ENCODE data around the gene ACOT8. TPM values are rescaled to one million over a fixed set of nuclear protein-coding genes. Genes with fewer than 3 reads are reported as not detected.
A peak's percentile ranks its signal among the peaks of the same experiment; 100 is the strongest.

ACOT8 gene
- total RNA-seq (2012; rRNA removed): 27.8 and 29.8 TPM in 2 replicates
- 47.5 and 54.3 TPM in 2 replicates for polyA plus RNA-seq (2012; rRNA removed)
- 52.2 and 67.2 TPM in 2 replicates for polyA plus RNA-seq (2012; cell fraction: cytosol; rRNA removed)
- polyA plus RNA-seq (2012; cell fraction: nucleus; rRNA removed; ENCODE audit: low replicate concordance): 51.7 and 74.1 TPM in 2 replicates
- percentile 59 among the genes with signal in this experiment for Bru-seq, nascent RNA
- percentile 64 among the genes with signal in this experiment for BruChase-seq, experiment 1, labeled RNA remaining after a 6-hour chase
- percentile 52 among the genes with signal in this experiment for BruChase-seq, experiment 2, labeled RNA remaining after a 2-hour chase
- long read RNA-seq, transcript ACOT8-201 (6 exons, 1,168 nt): major isoform, 20 of 28 reads
- long read RNA-seq, partial matches to known transcripts: 3 of 28 reads
- long read RNA-seq, other reads (novel, unspliced or antisense): 3 of 28 reads

- H2AK5ac ChIP-seq (ENCODE audit: low read depth, low read length): peak within 1 kb of the TSS; percentile 74
- peak within 1 kb of the TSS; percentile 78 for H3K27ac ChIP-seq (ENCODE audit: insufficient read depth, low read length)
- peak within 1 kb of the TSS; percentile 92 for H2AK9ac ChIP-seq (replicated peaks; ENCODE audit: low read depth, low read length, poor library complexity)
- CTCF ChIA-PET: no interaction called here
- H4K20me1 ChIP-seq (ENCODE audit: insufficient read depth, low read length): no peaks in the 10 kb centered on the region
- peak within 1 kb of the TSS; percentile 77 for H3K4me3 ChIP-seq (ENCODE audit: insufficient read depth, low read depth, low read length)
- 2% methylated on average over 16 of the region's 36 CpGs; no CpG with 5 or more reads in 1 of the 2 experiments for WGBS, 2 experiments (ENCODE audit: extremely low coverage in 2 of 2, insufficient read length in 1 of 2)
- H4K91ac ChIP-seq (ENCODE audit: insufficient read depth, low read depth, low read length): peak within 1 kb of the TSS; percentile 78
- DNase-seq: peak; percentile 100
- H3K27me3 ChIP-seq (ENCODE audit: control insufficient read depth, insufficient read depth, low read length): no peaks in the 10 kb centered on the region
- H2BK5ac ChIP-seq (ENCODE audit: low read depth, low read length, poor library complexity, severe bottlenecking): peak within 1 kb of the TSS; percentile 72
- intact Hi-C loops (cut with micrococcal nuclease) (loop anchor here (2.0 kb wide), 1 partner anchor 78 kb away; the partner anchor contains the start of gene PCIF1), dilution Hi-C loops (cut with HindIII; ENCODE audit: low sequenced_read_pairs, unreplicated experiment) (no loop called here), in situ Hi-C loops (cut with MboI; ENCODE audit: low sequenced_read_pairs) (no loop called here)
- H4K5ac ChIP-seq (ENCODE audit: low read depth, low read length): peak within 1 kb of the TSS; percentile 91
- H2BK120ac ChIP-seq (ENCODE audit: low read depth, low read length): peak within 1 kb of the TSS; percentile 30; the same call in 1 of the 2 replicates
- H3K36me3 ChIP-seq (ENCODE audit: control insufficient read depth, insufficient read depth, low read length): peaks cover 6% of the 10 kb centered on the region; the same call in 1 of the 2 replicates
- POLR2A ChIA-PET (ENCODE audit: unreplicated experiment): interaction anchor here (0.9 kb wide), 1 partner anchor 23 kb away, joined by 3 read pairs; no protein-coding TSS in a partner anchor
- H3K79me1 ChIP-seq (ENCODE audit: low read depth in 1 of 2, low read length in 2 of 2): peaks cover 25 to 63% of the 10 kb centered on the region in 2 experiments
- H3K56ac ChIP-seq (ENCODE audit: extremely low read depth, insufficient read depth, low read length): peak within 1 kb of the TSS; percentile 25; the same call in 1 of the 2 replicates
- peak within 1 kb of the TSS; percentile 82 to 95 for H4K8ac ChIP-seq (ENCODE audit: low read depth in 2 of 2, low read length in 2 of 2)
- H3K23ac ChIP-seq (ENCODE audit: low read depth, low read length): peak within 1 kb of the TSS; percentile 81
- H3K4ac ChIP-seq (ENCODE audit: low read depth, low read length): peak within 1 kb of the TSS; percentile 94
- peak; percentile 99 for ATAC-seq (ENCODE audit: low read depth)
- H3K4me2 ChIP-seq (ENCODE audit: low read depth, low read length): peak within 1 kb of the TSS; percentile 95
- no TSS peak for BruUV-seq (replicated peaks)
- H2AFZ ChIP-seq (replicated peaks; ENCODE audit: low read length, poor library complexity): peak within 1 kb of the TSS; percentile 97
- H3K9ac ChIP-seq (ENCODE audit: low read depth, low read length): peak within 1 kb of the TSS; percentile 80
- no peak within 1 kb of the TSS for H2BK20ac ChIP-seq (ENCODE audit: low read depth, low read length)
- H3K4me1 ChIP-seq (ENCODE audit: control insufficient read depth, insufficient read depth, low read length): peaks cover 8% of the 10 kb centered on the region; the same call in 1 of the 2 replicates
- no peaks in the 10 kb centered on the region for H3K9me3 ChIP-seq (ENCODE audit: control insufficient read depth, insufficient read depth, low read length)
- H3K9me1 ChIP-seq (ENCODE audit: insufficient read depth, low read length): peaks cover 8% of the 10 kb centered on the region
- peak; percentile 33; the same call in 1 of the 2 replicates for TF ChIP-seq MAFK (IDR thresholded peaks at IDR 0.05; ENCODE audit: low read depth, low read length)
- peak; percentile 46; the same call in 1 of the 2 replicates for TF ChIP-seq BHLHE40 (IDR thresholded peaks at IDR 0.05; ENCODE audit: low read depth, low read length)
- TF ChIP-seq SMC3 (IDR thresholded peaks at IDR 0.05; ENCODE audit: low read depth, low read length): no peak
- no peak for TF ChIP-seq NFE2L2 (IDR thresholded peaks at IDR 0.05; ENCODE audit: low read depth, low read length)
- TF ChIP-seq FOS (IDR thresholded peaks at IDR 0.05; ENCODE audit: low read depth, low read length): peak; percentile 74; the same call in 1 of the 2 replicates
- TF ChIP-seq RCOR1 (IDR thresholded peaks at IDR 0.05; ENCODE audit: insufficient replicate concordance, low read length): no peak
- TF ChIP-seq CTCF (conservative IDR thresholded peaks at IDR 0.05; ENCODE audit: low read depth, low read length): no peak
- no peak for TF ChIP-seq CEBPB (IDR thresholded peaks at IDR 0.05; ENCODE audit: low read depth, low read length)
- TF ChIP-seq MXI1 (IDR thresholded peaks at IDR 0.05; ENCODE audit: borderline replicate concordance, low read depth, low read length): 0 out of 2 replicates have a peak, but pooled peaks have one; percentile 17
- TF ChIP-seq, protein P1, sequence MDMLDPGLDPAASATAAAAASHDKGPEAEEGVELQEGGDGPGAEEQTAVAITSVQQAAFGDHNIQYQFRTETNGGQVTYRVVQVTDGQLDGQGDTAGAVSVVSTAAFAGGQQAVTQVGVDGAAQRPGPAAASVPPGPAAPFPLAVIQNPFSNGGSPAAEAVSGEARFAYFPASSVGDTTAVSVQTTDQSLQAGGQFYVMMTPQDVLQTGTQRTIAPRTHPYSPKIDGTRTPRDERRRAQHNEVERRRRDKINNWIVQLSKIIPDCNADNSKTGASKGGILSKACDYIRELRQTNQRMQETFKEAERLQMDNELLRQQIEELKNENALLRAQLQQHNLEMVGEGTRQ (IDR thresholded peaks at IDR 0.05; ENCODE audit: low read depth, low read length): no peak
- 0 out of 2 replicates have a peak, but pooled peaks have one; percentile 18 for TF ChIP-seq POLR2A (IDR thresholded peaks at IDR 0.05; ENCODE audit: low read depth, low read length)
- no peak; the same call in 1 of the 2 replicates for TF ChIP-seq MAZ (IDR thresholded peaks at IDR 0.05; ENCODE audit: borderline replicate concordance, low read depth, low read length)
- peak within 1 kb of the TSS; percentile 6; the same call in 1 of the 2 replicates for H3K18ac ChIP-seq (ENCODE audit: low read depth, low read length)
- no peak within 1 kb of the TSS for H2BK15ac ChIP-seq (ENCODE audit: low read depth, low read length)
- peak within 1 kb of the TSS; percentile 90 for H3K14ac ChIP-seq (replicated peaks; ENCODE audit: low read depth, low read length)
Measured at GRCh38 chr20:45857114-45857881, at the start of gene ACOT8, which contains the start of gene ZSWIM3. Gene ACOT8 (minus strand): TSS chr20:45857392. CDS start chr20:45857315, 77 bp downstream. Gene ZSWIM3 (plus strand): TSS chr20:45857614. CDS start chr20:45857826, 212 bp downstream.

All from IMR-90 (cell line).